H1 (cell line): ENCODE measurements around the gene SMYD3. TPM values are rescaled to one million over a fixed set of nuclear protein-coding genes. Genes with fewer than 3 reads are reported as not detected.

Experiments used
- CTBP2 ChIP-seq: IDR thresholded peaks from 2 replicates; pipeline ENCODE4 v1.7.0; 2011; ENCODE audit warnings: borderline replicate concordance, mild to moderate bottlenecking, moderate library complexity, mixed read lengths, low read length; ENCODE audit not compliant: insufficient read depth, insufficient read length
- EP300 ChIP-seq, 2 experiments: IDR thresholded peaks; 1 replicate in 1 of 2; 2 replicates in 1 of 2; pipeline ENCODE4 v1.6.1; 2011 to 2012; ENCODE audit warnings: low read depth in 2 of 2, low read length in 2 of 2, mild to moderate bottlenecking in 2 of 2, borderline replicate concordance in 1 of 2, inconsistent platforms in 1 of 2, moderate library complexity in 1 of 2
- EZH2 ChIP-seq: fragments of 200-600 bp; sonication (generic); IDR thresholded peaks from 2 replicates; pipeline ENCODE4 v1.7.1; 2012; ENCODE audit warnings: low read depth, mild to moderate bottlenecking, moderate library complexity, low read length, inconsistent platforms; ENCODE audit not compliant: severe bottlenecking
- JUN ChIP-seq: IDR thresholded peaks from 2 replicates; pipeline ENCODE4 v1.6.1; 2011; ENCODE audit warnings: low read depth, mild to moderate bottlenecking, improper control_type of control experiment, low read length
- NANOG ChIP-seq: IDR thresholded peaks from 2 replicates; pipeline ENCODE4 v1.6.1; 2011; ENCODE audit warnings: low read length, low read depth, mild to moderate bottlenecking, inconsistent platforms; ENCODE audit not compliant: insufficient read depth, poor library complexity, severe bottlenecking
- TAF7 ChIP-seq: optimal IDR thresholded peaks from 2 replicates; pipeline ENCODE3; 2011; ENCODE audit warnings: low read depth, mild to moderate bottlenecking, inconsistent platforms, low read length, moderate library complexity, borderline replicate concordance
- polyA plus RNA-seq, 7 experiments: library from polyadenylated mRNA; depleted of rRNA in 3 of 7; stranded (reverse) in 5 of 7; unstranded in 2 of 7; fragments of >200 nt in 5 of 7; fragments of 200-250 nt in 2 of 7; gene quantifications; 1 replicate in 5 of 7; 2 replicates in 1 of 7; 4 replicates in 1 of 7; pipeline versions ENCODE4 v1.2.1 to v1.2.3, GENCODE V29; 2011 to 2013; ENCODE audit warnings: missing spikeins in 2 of 7, mixed read lengths in 2 of 7
- total RNA-seq: library from RNA; stranded (reverse); fragmentation: NEBNext Ultra II Directional; extraction: Animal tissue kit (Norgen Biotek cat#: 25700); gene quantifications from 2 replicates; pipeline ENCODE4 v1.2.1, GENCODE V29; 2021
- TF ChIP-seq, protein P1 (sequence below): IDR thresholded peaks from 2 replicates; pipeline ENCODE4 v1.6.1; 2011; ENCODE audit warnings: low read depth, mild to moderate bottlenecking, low read length; ENCODE audit not compliant: insufficient read depth

Gene SMYD3
- total and polyA plus RNA-seq, 2 of the 8 experiments (the other 6 are each of a cell fraction or from before 2014, with no cell fraction given), result 17.3 to 25.4 TPM

DNA sequence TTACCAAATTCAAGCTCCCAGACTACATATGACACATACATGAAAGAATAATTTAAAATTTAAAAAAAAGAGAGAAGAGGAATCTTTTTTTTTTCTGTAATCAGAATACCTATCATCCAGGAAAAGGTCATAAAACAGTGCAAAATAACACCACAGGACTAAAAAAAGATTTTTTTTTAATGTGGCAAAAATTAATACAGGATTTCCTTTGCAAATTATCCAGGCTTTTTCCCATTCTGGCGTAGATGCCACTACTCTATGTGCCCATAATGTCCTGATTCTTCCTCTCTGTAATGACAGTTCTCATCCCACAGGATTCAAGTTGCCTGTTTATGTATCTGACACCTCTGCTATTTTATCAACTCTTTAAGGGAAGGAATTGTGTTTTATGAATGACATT, 429.6 kb downstream of the SMYD3 start (continued):
- TF ChIP-seq NANOG (no peak), CTBP2 (no peak), TAF7 (no peak), EZH2 (no peak), JUN (no peak), EP300 (IDR thresholded peaks at IDR 0.05; ENCODE audit: borderline replicate concordance in 1 of 2, low read depth in 2 of 2, low read length in 2 of 2) (no peak)
- TF ChIP-seq, protein P1, sequence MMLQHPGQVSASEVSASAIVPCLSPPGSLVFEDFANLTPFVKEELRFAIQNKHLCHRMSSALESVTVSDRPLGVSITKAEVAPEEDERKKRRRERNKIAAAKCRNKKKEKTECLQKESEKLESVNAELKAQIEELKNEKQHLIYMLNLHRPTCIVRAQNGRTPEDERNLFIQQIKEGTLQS, result no peak
- TF ChIP-seq, all 59 proteins: peak for 0
